Coronary artery (tissue), 2 donors: Measurements from ENCODE around the gene EYA2.

ENCODE experiments used
- DNase-seq: peaks from one replicate; pipeline ENCODE4 v3.0.0-alpha.2; 2017; ENCODE audit warnings: low spot score
- H3K27ac ChIP-seq, 2 donors: fragments of 200-600 bp; sonication (generic); one replicate each; pipeline ENCODE4 v1.5.1; 2016 to 2019
- H3K4me3 ChIP-seq: fragments of 200-600 bp; sonication (generic); 2 replicates; pipeline ENCODE4 v1.5.1; 2016; ENCODE audit warnings: mild to moderate bottlenecking, moderate library complexity
- CTCF ChIP-seq: fragments of 200-600 bp; sonication (generic); IDR thresholded peaks from one replicate; pipeline ENCODE4 v1.5.1; 2019; ENCODE audit warnings: antibody characterized with exemption

EYA2 gene

GRCh38 chr20:46895906-46896242 is 1.2 kb downstream of the EYA2 start:
- H3K4me3 ChIP-seq, result peak overlapping the region; percentile 76
- TF ChIP-seq CTCF, result no peak
- DNase-seq, result no peak
- no peak overlapping the region for H3K27ac ChIP-seq

GRCh38 chr20:46897328-46897880 is 2.8 kb downstream of the EYA2 start:
- Histone ChIP-seq H3K27ac (no peak overlapping the region), H3K4me3 (no peak overlapping the region)
- DNase-seq, result no peak
- TF ChIP-seq CTCF, result no peak

- Histone ChIP-seq H3K4me3 (no peak overlapping the region), H3K27ac (no peak overlapping the region)
- DNase-seq, result no peak
- TF ChIP-seq CTCF, result no peak
Measured at GRCh38 chr20:46898423-46898822, 3.8 kb downstream of the EYA2 start.

- H3K27ac ChIP-seq, result peak overlapping the region; percentile 34 to 59
- no peak for TF ChIP-seq CTCF
- peak overlapping the region; percentile 32 for H3K4me3 ChIP-seq
- DNase-seq, result no peak
Measured at GRCh38 chr20:46899621-46900020, 5.0 kb downstream of the EYA2 start.

- no peak for DNase-seq
- H3K4me3 ChIP-seq, result no peak overlapping the region
Measured at GRCh38 chr20:46900086-46900485, 5.4 kb downstream of the EYA2 start.

GRCh38 chr20:46900826-46901225 is 6.2 kb downstream of the EYA2 start:
- Histone ChIP-seq H3K27ac (no peak overlapping the region), H3K4me3 (no peak overlapping the region)
- TF ChIP-seq CTCF, result no peak
- no peak for DNase-seq

More at GRCh38 chr20:46900086-46900485, 5.4 kb downstream of the EYA2 start:
- H3K27ac ChIP-seq, result peak overlapping the region; percentile 34 to 59
- no peak for TF ChIP-seq CTCF

- Histone ChIP-seq H3K4me3 (no peak overlapping the region), H3K27ac (no peak overlapping the region)
- TF ChIP-seq CTCF, result no peak
- no peak for DNase-seq
Measured at GRCh38 chr20:46901638-46902037, 7.0 kb downstream of the EYA2 start.
